Measurements from ENCODE around the gene RBL1.
"Not testable (repeated sequence)": the region's sequence is repeated elsewhere in the genome, so short reads cannot be mapped to it uniquely, and the experiment has no call there.

RBL1 gene

GRCh38 chr20:36991703-36992102 is 104.1 kb downstream of the RBL1 start:
- DNase-seq = no peak

DNA sequence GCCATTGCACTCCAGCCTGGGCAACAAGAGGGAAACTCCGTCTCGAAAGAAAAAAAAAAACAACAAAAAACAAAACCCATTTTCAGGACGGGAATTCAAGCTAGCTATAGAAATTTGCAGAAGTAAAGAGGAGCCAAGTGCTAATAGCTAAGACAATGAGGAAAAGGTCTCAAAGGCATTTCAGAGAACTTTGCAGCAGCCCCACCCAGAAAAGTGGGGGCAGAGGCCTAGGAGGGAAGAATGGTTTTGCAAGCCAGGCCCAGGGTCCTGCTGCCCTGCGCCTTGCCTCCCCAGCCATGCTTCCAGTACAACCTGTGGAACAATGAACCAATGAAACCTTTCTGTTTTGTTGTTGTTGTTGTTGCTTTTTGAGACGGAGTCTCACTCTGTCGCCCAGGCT is 106.0 kb downstream of the RBL1 start:
- no peak for DNase-seq

GRCh38 chr20:36988494-36988966 is 107.3 kb downstream of the RBL1 start:
- no peak for DNase-seq

DNA sequence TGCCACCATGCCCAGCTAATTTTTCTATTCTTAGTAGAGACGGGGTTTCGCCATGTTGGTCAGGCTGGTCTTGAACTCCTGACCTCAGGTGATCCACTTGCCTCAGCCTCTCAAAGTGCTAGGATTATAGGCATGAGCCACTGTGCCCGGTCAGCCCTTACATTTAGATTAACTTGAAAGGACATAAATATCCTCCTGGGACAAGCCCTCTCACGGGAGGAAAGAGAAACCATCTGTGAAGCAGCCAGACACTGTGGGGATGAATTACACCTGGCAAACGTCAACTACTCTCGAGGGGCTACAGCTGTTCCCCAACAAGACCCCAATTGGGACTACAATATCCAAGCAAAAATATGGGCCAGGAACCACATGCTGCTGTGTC is 111.5 kb downstream of the RBL1 start:
- no peak for DNase-seq

GRCh38 chr20:36975099-36975818 is 120.5 kb downstream of the RBL1 start:
- DNase-seq = no peak

DNA sequence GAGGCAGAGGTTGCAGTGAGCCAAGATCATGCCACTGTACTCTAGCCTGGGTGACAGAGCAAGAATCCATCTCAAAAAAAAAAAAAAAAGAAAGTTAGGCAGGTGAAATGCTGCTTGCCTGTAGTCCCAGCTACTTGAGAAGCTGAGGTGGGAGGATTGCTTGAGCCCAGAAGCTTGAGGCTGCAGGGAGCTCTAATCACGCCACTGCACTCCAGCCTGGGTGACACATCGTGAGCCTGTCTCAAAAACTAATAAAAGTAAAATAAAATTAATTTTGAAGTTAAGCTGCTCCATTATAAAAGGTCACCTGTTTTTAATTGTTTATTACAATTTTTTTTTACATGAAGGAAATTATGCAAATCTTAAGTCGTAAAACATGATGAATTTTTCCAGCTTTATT is 121.1 kb downstream of the RBL1 start:
- no peak for DNase-seq

- DNase-seq = no peak
Measured at GRCh38 chr20:36971103-36971502, 124.7 kb downstream of the RBL1 start.

DNA sequence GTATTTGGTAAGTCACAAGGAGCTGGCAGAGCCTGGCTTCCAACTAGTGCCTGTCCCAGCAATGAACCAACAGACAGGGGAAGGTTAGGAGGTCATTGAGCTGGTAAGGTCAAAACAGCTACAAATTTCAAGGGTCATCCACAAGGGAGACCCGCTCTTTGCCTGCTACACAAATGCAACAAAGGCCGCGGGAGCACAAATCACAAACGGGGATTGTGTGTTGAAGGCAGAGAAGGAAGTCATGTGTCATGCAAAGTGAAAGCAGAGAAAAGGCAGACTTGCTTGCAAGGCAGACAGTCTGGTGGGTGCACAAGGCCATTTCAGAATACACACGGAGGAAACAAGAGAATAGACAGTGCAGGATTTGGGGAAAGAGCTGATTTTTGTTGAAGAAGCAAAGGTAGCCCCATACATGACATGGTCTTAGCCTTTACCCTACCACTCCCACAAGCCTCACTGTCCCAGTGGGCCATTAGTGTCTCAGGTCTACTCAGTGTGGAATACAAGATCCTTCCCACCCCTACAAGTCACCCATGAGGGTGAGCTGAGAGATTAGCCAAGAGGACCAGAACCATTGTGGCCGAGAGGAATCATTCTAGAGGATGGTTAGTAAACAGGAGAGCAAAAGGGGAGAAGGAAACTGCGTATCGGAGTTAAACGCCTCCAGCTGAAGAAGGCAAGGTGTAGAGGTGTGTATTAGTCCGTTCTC is 126.2 kb downstream of the RBL1 start:
- no peak for DNase-seq

- no peak for DNase-seq
Measured at GRCh38 chr20:36969051-36969450, 126.7 kb downstream of the RBL1 start.

DNA sequence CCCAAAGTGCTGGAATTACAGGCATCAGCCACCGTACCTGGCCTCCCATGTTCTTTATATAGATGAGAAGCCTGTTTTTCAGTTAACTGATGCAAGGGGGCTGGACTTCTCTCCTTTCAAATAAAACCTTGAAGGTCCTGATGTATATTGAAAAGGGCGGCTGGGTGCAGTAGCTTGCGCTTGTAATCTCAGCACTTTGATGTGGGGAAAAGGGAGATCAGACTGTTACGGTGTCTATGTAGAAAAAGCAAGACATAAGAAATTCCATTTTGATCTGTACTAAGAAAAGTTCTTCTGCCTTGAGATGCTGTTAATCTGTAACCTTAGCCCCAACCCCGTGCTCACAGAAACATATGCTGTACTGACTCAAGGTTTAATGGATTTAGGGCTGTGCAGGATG is 128.2 kb downstream of the RBL1 start:
- no peak for DNase-seq

DNA sequence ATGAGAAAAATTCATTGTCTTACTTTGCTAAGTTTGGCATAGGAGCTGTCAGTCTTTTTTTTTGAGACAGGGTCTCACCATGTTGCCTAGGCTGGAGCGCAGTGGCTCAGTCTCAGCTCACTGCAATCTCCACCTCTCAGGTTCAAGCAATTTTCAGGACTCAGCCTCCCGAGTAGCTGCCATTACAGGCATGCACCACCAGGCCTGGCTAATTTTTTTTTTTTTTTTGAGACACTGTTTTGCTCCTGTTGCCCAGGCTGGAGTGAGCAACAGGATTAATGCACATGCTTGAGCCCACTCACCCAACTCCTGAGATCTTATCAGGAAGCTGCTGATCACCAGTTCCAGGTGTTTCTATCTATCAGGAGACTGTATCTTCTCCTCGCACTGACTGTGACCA is 128.8 kb downstream of the RBL1 start:
- not testable (repeated sequence) for DNase-seq

GRCh38 chr20:36962354-36962941 is 133.3 kb downstream of the RBL1 start:
- not testable (repeated sequence) for DNase-seq

DNA sequence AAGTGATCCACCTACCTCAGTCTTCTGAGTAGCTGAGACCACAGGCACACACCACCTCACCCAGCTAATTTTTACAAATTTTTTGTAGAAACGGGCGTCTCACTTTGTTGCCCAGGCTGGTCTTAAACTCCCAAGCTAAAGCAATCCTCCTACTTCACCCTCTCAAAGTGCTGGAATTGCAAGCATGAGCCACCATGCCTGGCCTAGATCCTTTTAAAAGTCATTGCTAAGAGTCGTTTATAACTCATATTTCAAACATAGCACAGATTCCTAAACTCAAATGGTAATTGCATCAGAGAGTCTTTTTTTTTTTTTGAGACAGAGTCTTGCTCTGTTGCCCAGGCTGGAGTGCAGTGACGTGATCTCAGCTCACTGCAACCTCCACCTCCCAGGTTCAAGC is 136.6 kb downstream of the RBL1 start:
- no peak for DNase-seq

DNA sequence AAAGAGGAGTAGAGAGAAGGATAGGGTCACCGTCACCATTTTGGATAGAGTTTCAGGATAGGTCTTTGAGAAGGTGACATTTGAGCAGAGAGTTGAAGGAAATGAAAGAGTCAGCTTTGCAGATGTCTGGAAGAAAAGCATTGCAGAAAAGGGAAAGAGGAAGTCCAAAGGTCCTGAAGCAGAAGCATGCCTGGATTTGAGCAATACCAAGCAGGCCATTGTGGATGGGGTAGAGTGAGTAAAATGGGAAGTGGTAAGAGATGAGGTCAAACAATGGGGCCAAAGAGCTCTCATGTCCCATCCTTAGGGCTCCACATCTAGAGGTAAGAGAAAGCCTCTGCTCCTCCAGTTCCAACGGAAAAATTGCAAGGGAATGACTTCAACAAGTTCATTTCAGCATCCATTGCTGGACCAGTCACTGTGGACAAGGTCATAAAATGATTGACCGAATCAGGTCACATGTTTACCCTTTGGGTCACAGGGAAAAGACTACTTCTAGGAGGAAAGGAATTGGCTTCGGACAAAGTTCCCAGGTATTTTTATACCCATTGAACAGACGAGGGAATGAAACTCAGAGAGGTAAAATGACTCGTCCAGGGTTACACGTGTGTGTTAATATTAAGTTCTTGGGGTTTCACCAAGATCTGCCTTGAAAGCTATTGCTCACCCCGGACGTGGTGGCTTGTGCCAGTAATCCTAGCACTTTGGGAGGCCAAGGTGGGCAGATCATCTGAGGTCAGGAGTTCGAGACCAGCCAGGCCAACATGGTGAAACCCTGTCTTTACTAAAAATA is 137.7 kb downstream of the RBL1 start:
- no peak for DNase-seq

- DNase-seq = no peak
Measured at GRCh38 chr20:36956674-36957073, 139.1 kb downstream of the RBL1 start.

- no peak for DNase-seq
Measured at GRCh38 chr20:36956016-36956415, 139.8 kb downstream of the RBL1 start.

DNA sequence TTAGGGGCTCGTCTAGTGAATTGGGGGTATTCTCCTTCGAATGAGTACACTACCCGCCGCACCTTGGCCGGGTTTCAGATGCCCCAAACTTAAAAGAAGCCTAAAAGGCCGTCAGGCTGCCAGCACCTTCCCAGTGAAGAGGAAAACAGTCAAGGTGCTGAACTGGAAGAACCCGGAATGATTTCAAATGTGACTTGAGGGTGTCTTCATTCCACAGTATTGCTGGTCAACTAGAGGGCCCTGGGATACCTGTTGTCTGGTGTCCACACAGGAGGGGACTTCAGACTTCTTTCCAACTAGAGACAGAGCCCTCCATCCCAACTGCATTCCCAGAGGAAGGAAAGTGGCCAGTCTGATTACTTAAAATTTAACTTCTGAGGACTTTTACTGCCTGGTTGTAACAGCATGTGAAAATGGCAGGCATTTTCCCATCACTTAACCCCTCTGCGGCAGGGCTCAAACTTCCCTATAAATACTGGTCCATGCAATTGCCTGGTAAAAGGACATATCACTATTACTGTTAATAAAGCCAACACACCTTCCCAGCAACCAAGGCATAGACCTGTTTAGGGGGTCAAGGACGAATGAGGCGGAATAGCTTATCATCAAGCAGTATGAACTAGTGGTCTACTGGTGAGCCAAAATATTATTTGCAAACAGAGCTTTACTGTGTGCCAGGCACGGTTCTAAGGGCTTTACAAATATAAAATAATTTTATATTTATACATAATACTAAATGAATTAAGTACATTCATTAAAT is 143.6 kb downstream of the RBL1 start:
- DNase-seq = no peak

DNA sequence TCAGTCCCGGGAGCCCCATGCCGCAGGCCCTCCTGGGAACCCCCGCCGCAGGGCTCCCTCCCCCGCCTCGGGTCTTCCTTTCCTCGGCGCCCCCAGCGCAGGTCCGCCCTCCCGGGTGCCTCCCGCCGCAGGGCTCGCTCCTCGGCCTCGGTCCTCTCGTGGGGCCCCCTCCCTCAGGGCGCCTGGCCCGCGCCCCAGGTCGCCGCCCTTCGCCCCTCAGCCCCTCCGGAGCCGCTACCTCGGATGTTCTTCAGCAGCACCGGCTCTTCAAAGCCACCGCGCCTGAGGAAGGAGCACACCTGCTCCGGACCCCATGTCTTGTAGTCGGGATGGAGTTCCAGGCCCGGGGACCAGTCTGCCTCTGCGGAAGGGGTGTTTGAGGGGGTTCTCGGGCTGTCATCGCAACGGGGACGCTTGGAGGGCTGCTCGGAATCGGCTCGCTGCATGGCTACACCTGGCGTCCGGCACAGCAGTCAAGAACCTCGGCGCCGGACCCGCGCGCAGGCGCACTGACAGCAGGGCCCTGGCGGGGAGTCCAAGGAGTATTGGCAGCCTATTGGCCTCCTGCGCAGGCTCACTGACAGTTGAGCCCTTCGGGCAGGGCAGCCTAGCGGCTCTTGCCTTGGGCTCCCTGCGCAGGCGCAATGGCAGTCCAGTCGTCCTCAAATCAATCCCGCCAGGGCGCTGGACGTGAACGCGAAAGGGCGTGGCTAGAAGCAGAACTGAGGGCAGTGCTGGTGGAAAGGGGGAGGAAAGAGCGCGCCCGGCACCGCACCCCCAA is 144.4 kb downstream of the RBL1 start, which contains the start of gene SAMHD1:
Gene SAMHD1, minus strand, starts transcription at position 511 of the 781 bp plus-strand sequence. Its CDS starts 65 bp downstream, at position 446.
- DNase-seq = peak; percentile 97 to 98

GRCh38 chr20:36950414-36951197 is 145.2 kb downstream of the RBL1 start:
- no peak for DNase-seq
